GM18505 (cell line): Measurements from ENCODE around the gene GALNT16.
"Not testable (repeated sequence)": the region's sequence is repeated elsewhere in the genome, so short reads cannot be mapped to it uniquely, and the experiment has no call there.

Experiments
- ATAC-seq: cut with Tn5 transposase; IDR thresholded peaks from one replicate; pipeline ENCODE4 v1.9.1; 2021; ENCODE audit not compliant: unreplicated experiment
- POLR2A ChIP-seq: IDR thresholded peaks from 4 replicates; pipeline ENCODE4 v1.6.1; 2011; ENCODE audit warnings: borderline replicate concordance; ENCODE audit not compliant: insufficient read depth, insufficient read length; ENCODE audit errors: extremely low read depth

The GALNT16 gene

DNA sequence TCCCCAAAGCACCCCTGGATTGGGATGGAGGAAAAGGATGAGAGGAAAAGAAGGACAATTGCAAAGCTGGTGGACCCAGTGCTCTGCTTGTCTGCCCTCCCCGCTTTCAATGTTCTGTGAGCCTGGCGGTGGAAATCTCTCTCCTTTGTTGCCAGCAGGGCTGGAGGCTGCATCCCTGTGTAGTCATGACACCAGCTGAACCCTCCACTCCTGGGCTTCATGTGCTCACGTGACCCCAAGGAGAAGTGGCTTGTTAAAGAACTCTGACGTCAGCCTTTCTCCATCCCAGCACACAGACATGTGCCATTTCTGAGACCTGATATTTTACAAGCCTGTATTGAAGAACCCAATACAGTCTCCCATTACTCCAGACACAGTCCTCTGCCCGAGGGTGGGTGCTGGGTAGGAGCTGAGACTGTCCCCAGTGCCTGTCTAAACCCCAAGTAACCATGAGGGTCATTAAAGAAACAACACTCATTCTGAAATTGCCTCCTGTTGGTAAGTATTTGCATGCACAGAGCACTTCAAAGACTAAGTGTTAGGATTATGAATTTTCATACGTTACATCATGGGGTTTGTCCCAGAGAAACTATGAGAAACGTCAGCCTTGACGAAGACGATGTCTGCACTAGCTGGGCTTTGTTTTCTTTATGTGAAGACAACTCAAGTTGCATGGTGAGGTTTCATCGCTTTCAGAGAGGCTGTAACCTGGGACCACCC lies 21.7 kb downstream of the GALNT16 start:
- TF ChIP-seq POLR2A: no peak
- no peak for ATAC-seq

DNA sequence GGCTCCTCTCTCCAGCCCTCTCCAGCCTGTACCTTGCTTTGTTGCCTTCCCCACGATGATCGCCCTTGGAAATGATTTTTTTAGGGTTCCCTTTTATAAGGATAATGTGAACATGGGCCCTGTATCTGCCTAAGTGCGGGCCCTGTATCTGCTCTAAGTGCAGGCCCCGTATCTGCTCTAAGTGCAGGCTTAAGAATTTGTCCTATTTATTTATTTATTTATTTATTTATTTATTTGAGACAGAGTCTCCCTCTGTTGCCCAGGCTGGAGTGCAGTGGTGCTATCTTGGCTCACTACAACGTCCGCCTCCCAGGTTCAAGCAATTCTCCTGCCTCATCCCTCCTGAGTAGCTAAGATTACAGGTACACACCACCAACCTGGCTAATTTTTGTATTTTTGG lies 22.5 kb downstream of the GALNT16 start:
- no peak for TF ChIP-seq POLR2A
- no peak for ATAC-seq

DNA sequence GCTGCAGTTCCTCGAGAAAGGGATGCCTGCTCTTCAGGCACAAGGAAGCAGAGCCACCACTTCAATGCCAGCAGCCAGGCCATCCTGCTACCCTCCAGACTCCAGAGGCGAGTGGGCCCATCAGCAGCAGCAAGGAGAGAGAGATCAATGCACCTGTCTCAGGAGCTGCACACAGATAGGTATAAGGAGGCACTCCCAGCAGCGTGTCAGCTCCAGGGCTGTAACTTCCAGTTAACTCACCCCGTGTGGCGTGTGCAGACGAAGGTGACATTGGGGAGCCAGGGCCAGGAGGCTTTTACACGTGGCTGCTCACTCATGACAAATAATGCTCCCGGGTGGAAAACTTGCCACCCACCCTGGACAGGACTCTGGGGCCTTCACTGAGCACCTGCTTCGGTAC lies 24.2 kb downstream of the GALNT16 start:
- TF ChIP-seq POLR2A: no peak

DNA sequence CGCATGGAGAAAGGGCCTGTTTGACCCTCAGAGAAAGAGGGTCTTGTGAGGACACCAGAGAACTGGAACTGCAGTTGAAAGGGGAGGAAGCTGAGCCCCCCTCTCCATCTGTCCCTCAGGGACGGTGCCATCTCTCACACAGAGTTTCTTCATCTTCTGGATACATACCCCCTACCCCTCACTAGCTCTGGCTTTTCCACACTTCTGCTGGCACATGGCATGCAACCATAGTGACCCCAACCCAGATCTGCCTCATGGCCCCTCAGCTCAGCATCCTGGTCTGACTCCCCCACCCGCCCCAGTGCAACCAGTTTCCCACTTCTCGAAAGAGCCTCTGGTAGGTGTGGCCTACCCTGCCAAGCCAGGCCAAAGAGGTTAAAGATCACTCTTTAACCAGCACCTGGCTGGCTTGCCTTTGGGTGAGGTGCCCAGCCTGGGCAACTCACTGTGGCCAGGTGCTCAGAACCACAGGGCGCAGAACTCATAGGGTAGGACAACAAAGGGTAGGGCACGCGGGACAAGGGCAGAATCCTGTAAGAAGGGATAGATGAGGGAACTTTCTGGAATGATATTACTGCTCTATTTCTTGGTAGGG lies 25.8 kb downstream of the GALNT16 start:
- TF ChIP-seq POLR2A: no peak
- ATAC-seq: no peak

More for the DNA sequence above, 24.2 kb downstream of the GALNT16 start:
- ATAC-seq: no peak

DNA sequence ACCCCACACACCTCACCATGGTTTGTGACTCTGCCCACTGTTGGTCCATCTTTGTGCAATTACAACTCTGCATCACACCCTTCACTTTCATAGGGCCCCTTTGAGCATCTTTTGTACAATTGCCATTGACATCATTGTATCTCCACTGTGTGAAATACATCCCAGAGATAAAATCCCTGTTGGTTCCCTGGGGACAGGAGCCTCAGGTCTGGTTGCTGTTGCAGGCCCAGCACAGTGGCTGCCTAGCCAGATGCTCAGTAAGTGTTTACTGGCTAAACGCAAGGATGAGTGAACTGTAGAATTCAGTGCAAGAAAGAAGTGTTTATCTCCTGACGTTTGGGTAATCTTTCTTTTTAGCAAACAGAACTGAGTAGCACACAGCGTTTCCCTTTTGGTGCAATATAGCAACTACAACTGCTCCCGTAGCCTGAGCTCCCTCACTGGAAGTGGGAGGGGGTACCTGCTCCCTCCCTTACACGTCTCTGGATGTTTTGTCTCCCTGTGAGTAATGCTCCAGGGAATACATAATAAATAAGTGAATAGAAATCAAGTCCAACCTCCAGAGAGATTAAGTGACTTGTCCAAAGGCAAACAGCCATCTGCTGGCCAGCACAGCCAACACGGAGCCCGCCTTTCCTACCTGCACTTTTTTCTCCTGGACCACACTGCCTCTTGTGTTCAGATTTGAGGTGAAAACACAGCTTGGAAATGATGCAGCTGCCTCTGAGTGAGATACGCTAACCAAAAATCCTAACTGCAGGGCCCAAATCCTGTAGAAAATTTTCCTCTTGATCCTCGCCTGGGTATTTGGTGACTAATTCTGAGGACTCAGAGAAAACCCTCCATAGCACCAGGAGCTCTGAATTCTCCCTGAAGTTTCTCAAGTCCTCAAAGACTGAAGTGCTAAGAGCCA lies 27.4 kb downstream of the GALNT16 start:
- TF ChIP-seq POLR2A: no peak
- no peak for ATAC-seq

DNA sequence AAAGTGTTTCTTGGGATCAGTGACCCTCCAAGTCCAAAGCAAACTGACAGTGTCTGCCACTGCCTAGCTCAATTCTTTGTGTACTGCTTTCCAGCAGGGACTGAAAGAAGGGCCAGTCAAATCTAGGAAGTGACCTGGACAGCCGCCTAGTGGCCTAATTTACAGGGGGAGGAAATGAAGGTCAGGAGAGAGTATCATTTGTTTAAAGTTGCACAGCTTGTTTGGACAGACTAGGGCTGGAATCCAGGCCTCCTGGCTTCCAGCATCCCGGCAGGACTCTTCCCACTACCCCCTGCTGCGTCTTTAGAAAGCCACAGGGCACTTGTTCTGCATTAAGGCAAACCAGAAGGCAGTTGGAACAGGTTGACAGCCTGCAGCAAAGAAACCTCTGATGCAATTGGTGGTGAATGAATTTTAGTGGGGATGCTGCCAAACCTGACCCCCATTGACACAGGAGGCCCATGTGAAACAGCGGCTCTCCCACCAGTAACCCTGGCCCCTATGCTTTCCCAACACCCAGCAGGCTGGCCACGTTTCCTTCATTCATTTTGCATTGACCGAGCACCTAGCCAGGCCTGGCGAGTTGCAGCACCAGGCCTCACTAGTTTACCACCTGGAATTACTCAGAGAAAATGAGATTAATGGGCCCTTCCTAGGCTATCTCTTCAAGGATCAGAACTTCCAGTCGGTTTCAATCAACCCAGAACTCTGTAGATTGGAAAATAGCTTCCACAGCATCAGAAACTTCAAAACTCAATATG lies 28.2 kb downstream of the GALNT16 start:
- no peak for ATAC-seq
- no peak for TF ChIP-seq POLR2A

DNA sequence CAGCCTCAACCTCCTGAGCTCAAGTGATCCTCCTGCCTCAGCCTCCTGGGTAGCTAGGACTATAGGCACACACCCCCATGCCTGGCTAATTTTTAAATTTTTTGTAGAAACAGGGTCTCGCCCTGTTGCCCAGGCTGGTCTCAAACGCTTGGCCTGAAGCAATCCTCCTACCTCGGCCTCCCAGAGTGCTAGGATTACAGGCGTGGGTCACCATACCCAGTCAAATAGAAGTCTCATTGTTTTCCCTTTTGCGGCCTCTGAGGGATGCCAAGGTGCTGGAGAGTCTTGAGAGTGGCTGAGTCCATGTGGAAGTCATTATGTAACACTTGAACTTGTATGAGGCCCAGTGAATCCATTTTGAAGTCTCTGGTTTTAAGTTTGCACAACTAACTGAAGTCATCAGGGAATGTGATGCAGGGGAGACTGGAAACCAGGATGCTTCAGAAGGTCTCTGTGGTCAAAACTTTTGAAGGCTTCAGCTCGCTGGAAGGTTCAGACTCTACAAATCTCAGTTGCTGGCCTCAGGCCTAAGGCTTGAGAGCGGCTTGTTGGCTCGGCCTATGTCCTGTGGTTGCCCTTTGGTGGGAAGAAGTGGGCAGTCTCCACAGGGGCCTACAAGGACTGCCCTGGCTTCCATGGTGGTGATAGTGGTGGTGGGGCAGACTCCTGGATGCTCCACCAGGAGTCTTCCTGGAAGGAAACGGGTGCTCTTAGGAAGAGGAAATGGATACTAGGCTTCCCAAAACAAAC lies 29.2 kb downstream of the GALNT16 start:
- no peak for ATAC-seq
- TF ChIP-seq POLR2A: no peak

DNA sequence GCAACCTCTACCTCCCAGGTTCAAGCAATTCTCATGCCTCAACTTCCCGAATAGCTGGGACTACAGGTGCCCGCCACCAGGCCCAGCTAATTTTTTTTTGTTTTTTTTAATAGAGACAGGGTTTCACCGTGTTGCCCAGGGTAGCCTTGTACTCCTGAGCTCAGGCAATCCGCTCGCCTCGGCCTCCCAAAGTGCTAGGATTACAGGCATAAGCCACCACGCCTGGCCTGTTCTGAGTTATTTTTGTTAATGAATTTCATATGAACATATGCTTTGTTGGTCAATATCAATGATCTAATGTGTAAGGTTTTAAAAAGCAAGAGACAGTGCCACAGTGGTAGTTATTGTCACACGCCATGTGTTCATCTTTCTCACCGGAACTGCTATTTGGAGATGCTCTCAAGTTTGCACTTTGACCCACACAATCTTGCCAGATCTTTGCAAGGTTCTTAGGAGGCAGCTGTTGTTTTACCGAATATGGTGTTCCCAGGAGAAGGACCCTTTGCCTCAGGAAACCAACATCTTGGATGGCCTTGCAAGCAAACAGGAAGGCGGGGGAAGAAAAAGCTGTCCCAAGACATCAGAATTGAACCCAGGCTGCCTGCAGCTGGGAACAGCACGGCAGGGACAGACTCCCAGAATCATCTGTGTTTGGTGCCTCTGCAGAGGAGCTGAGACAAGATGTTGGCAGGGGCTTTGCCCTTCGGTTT lies 30.0 kb downstream of the GALNT16 start:
- ATAC-seq: no peak

DNA sequence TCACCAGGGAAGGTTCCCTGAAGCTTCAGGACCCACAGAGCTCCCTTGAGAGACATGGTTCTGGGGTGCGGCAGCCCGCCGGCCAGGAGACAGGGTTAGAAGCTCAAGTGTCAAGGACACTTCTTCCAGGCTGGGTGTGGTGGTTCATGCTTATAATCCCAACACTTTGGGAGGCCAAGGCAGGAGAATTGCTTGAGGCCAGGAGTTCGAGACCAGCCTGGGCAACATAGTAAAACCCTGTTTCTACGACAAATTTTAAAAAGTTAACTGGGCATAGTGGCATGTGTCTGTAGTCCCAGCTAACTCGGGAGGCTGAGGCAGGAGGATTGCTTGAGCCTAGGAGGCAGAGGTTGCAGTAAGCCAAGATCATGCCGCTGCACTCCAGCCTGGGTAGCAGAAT lies 30.9 kb downstream of the GALNT16 start:
- ATAC-seq: not testable (repeated sequence)

More for the DNA sequence above, 30.0 kb downstream of the GALNT16 start:
- TF ChIP-seq POLR2A: no peak

DNA sequence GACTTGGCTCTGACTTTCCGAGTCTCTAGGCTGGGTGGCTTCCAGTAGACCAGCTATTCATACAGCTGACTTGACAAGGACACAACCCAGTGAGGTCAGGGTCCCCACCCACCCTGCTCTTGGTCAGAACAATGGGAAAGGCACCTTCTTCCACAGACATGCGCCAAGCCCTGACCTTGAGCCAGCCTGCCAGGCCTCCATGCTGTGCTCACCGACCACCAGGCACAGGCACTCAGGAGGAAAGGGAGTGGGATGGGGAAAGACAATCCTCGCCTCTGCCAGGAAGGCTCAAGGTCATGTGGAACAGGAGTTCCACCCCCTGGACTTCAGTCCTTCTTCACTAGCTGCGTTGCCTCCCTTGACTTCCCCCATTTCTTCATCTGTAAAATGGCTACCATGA lies 31.4 kb downstream of the GALNT16 start:
- TF ChIP-seq POLR2A: no peak
- no peak for ATAC-seq

DNA sequence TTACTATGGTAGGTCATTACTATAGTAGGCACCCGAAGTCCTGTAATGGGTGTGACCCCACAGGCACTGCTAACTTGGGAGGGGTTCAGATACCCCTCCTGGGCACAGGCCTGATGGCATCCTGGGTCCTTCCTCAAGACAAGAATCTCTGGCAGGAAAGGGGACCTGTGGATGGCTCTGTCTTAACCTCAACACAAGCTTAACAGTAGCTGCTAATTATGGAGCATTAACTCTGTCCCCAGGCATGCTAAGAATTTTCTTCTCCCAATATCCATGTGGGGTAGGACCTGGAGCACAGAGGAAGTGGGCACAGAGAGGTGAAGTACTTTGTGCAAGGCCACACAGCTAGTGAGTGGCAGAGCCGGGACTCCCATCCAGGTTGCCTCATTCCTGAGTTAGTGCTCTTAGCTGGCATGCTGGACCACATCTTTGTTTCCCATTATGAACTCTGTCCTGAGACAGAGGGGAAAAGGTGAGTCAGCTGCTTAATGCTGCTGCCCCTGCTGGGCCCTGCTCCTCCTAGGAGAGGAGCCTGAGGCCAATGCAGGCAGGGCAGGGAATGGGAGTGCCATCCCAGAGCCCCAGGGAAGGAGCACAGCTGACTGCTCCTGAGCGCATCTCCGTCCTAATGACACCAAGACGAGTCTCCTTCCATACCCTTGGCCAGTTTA lies 32.1 kb downstream of the GALNT16 start:
- no peak for TF ChIP-seq POLR2A
- ATAC-seq: no peak
